Astrocyte (in vitro differentiated cells and primary cell): ENCODE results near the gene DCHS2.

ENCODE experiments used
- CTCF ChIP-seq: IDR thresholded peaks from 2 replicates; pipeline ENCODE4 v1.5.1; 2011; ENCODE audit warnings: low read depth, mild to moderate bottlenecking, inconsistent platforms, low read length, moderate library complexity; ENCODE audit not compliant: insufficient read depth
- EZH2 ChIP-seq: IDR thresholded peaks from 2 replicates; pipeline ENCODE4 v1.6.1; 2012; ENCODE audit warnings: mild to moderate bottlenecking, low read length, inconsistent platforms; ENCODE audit not compliant: insufficient read depth

- TF ChIP-seq CTCF, result no peak
- no peak for TF ChIP-seq EZH2
These were observed 175.9 kb downstream of the DCHS2 start for GRCh38 chr4:154315741-154316140.
